ENCODE results near the gene GALNT16.

DNA sequence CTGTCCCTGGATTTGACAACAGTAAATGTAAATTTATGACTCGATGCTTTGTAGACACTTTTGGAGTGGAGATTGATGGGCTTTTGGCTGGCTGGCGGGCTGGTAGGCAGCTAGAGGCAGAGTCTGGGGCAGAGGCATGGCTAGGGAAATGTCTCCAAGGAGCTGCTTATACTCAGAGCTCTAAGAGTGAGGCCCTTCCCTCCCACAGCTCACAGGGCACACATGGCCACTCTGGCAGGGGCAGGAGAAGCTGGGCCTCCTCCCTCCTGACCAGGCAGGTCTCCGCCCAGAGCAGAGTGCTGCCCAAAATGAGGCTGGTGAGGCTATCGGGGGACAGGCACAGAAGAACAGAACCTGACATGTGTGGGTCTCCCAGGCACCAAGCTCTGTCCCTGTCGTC, 67.5 kb downstream of the GALNT16 start:
- TF ChIP-seq, protein P1, sequence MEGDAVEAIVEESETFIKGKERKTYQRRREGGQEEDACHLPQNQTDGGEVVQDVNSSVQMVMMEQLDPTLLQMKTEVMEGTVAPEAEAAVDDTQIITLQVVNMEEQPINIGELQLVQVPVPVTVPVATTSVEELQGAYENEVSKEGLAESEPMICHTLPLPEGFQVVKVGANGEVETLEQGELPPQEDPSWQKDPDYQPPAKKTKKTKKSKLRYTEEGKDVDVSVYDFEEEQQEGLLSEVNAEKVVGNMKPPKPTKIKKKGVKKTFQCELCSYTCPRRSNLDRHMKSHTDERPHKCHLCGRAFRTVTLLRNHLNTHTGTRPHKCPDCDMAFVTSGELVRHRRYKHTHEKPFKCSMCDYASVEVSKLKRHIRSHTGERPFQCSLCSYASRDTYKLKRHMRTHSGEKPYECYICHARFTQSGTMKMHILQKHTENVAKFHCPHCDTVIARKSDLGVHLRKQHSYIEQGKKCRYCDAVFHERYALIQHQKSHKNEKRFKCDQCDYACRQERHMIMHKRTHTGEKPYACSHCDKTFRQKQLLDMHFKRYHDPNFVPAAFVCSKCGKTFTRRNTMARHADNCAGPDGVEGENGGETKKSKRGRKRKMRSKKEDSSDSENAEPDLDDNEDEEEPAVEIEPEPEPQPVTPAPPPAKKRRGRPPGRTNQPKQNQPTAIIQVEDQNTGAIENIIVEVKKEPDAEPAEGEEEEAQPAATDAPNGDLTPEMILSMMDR (IDR thresholded peaks at IDR 0.05; ENCODE audit: insufficient read depth, low read length), result no peak
- no peak for TF ChIP-seq POLR2AphosphoS5 (IDR thresholded peaks at IDR 0.05; ENCODE audit: low read depth)
